ENCODE results near the gene AFDN. TPM values are rescaled to one million over a fixed set of nuclear protein-coding genes. Genes with fewer than 3 reads are reported as not detected.

Gene AFDN
- polyA plus RNA-seq, 1 of the 3 experiments (the other 2 are of a cell fraction), result 25.1 TPM

DNA sequence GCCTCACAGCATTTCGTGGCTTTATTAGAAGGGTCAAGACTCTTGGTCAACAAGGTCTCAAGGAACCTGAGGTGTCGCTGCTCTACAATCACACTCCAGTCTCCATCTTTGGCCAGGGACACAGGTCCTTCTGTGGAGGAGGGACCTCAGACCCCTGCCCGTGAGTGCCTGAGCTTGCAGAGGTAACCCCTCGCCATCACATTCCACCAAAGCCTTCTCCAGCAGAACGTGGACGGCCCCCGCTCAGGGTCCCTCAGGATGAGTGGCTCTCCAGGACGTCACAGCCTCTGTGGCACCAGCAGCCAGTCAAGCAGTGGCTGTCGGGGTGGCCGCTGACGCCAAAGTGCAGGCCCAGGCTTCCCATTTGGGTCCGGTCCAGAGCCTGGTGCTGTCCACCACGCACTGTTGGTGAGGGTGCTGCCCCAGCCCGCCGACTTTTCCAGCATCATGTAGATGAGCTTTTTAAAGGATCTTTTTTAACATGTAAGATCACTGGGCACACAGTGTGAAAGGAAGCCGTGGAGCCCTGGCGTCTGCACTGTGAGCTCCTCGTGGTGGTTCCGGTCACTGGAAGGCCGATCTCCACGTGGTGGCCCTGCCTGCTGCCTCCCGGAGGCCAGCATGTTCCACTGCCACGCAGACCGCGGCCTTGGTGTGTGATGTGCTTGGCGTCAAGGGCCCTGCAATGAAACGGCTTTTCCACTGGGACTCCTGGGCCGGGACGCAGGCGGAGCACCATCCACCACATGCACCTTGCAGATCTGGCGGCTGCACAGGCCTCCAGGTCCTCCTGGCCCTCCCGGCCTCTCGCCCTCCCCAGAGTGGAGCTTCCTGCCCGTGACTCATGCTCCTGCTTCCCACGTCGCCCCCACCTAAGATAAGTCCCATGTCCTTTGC is 162.5 kb downstream of the AFDN start:
- H3K9ac ChIP-seq, result no peak overlapping the region
- CTCF ChIA-PET, result no interaction called here
- H3K4me3 ChIP-seq (ENCODE audit: low read depth in 2 of 2, low read length in 1 of 2), result no peak overlapping the region
- no peaks in the 10 kb centered on the region for H3F3A ChIP-seq (replicated peaks; ENCODE audit: insufficient read depth)
- H3K4me2 ChIP-seq, result no peak overlapping the region
- H3K36me3 ChIP-seq (replicated peaks in 1 of 2; ENCODE audit: control insufficient read depth in 1 of 2, insufficient read depth in 2 of 2, low read length in 1 of 2), result no peaks in the 10 kb centered on the region
- no peaks in the 10 kb centered on the region; a peak in 1 of 4 replicates for H3K4me1 ChIP-seq (ENCODE audit: control insufficient read depth in 1 of 2, insufficient read depth in 2 of 2, low read depth in 1 of 2, low read length in 1 of 2)
- POLR2A ChIA-PET, result no interaction called here
- no peaks in the 10 kb centered on the region for H4K20me1 ChIP-seq (ENCODE audit: insufficient read depth)
- H3K79me2 ChIP-seq (ENCODE audit: insufficient read depth), result no peaks in the 10 kb centered on the region
- no peak for DNase-seq
- 71% methylated on average over 17 of the region's 36 CpGs for WGBS (ENCODE audit: low lambda C conversion rate)
- H3K27ac ChIP-seq (ENCODE audit: low read depth in 2 of 2, low read length in 1 of 2), result no peak overlapping the region
- no peaks in the 10 kb centered on the region for H3K9me3 ChIP-seq
- TF ChIP-seq TCF12 (IDR thresholded peaks at IDR 0.05) (no peak), YY1 (IDR thresholded peaks at IDR 0.05; ENCODE audit: low read depth) (no peak), NRF1 (IDR thresholded peaks at IDR 0.05; ENCODE audit: low read depth, low read length) (no peak), RXRA (IDR thresholded peaks at IDR 0.05; ENCODE audit: borderline replicate concordance, low read depth) (no peak), EZH2phosphoT487 (IDR thresholded peaks at IDR 0.05; ENCODE audit: borderline replicate concordance, low read depth) (no peak), FOXJ3 (CRISPR knock-in tag; IDR thresholded peaks at IDR 0.05) (no peak), SMC3 (IDR thresholded peaks at IDR 0.05; ENCODE audit: low read depth, low read length) (no peak), CHD2 (IDR thresholded peaks at IDR 0.05; ENCODE audit: low read length, partially characterized antibody) (no peak), ELF1 (IDR thresholded peaks at IDR 0.05) (no peak), GATA2 (CRISPR knock-in tag; IDR thresholded peaks at IDR 0.05) (no peak), RAD21 (IDR thresholded peaks at IDR 0.05; ENCODE audit: low read length) (no peak), EP300 (IDR thresholded peaks at IDR 0.05; ENCODE audit: borderline replicate concordance in 1 of 2, low read depth in 1 of 2, low read length in 1 of 2) (no peak), MXI1 (IDR thresholded peaks at IDR 0.05; ENCODE audit: low read depth, low read length) (no peak)
- TF ChIP-seq, protein P1, sequence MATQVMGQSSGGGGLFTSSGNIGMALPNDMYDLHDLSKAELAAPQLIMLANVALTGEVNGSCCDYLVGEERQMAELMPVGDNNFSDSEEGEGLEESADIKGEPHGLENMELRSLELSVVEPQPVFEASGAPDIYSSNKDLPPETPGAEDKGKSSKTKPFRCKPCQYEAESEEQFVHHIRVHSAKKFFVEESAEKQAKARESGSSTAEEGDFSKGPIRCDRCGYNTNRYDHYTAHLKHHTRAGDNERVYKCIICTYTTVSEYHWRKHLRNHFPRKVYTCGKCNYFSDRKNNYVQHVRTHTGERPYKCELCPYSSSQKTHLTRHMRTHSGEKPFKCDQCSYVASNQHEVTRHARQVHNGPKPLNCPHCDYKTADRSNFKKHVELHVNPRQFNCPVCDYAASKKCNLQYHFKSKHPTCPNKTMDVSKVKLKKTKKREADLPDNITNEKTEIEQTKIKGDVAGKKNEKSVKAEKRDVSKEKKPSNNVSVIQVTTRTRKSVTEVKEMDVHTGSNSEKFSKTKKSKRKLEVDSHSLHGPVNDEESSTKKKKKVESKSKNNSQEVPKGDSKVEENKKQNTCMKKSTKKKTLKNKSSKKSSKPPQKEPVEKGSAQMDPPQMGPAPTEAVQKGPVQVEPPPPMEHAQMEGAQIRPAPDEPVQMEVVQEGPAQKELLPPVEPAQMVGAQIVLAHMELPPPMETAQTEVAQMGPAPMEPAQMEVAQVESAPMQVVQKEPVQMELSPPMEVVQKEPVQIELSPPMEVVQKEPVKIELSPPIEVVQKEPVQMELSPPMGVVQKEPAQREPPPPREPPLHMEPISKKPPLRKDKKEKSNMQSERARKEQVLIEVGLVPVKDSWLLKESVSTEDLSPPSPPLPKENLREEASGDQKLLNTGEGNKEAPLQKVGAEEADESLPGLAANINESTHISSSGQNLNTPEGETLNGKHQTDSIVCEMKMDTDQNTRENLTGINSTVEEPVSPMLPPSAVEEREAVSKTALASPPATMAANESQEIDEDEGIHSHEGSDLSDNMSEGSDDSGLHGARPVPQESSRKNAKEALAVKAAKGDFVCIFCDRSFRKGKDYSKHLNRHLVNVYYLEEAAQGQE (IDR thresholded peaks at IDR 0.05; ENCODE audit: low read depth, low read length), result no peak
- TF ChIP-seq, protein P2, sequence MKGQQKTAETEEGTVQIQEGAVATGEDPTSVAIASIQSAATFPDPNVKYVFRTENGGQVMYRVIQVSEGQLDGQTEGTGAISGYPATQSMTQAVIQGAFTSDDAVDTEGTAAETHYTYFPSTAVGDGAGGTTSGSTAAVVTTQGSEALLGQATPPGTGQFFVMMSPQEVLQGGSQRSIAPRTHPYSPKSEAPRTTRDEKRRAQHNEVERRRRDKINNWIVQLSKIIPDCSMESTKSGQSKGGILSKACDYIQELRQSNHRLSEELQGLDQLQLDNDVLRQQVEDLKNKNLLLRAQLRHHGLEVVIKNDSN (IDR thresholded peaks at IDR 0.05; ENCODE audit: borderline replicate concordance, low read depth), result no peak
- TF ChIP-seq, protein P3, sequence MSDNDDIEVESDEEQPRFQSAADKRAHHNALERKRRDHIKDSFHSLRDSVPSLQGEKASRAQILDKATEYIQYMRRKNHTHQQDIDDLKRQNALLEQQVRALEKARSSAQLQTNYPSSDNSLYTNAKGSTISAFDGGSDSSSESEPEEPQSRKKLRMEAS (IDR thresholded peaks at IDR 0.05; ENCODE audit: low read depth), result no peak
- TF ChIP-seq, protein P4, sequence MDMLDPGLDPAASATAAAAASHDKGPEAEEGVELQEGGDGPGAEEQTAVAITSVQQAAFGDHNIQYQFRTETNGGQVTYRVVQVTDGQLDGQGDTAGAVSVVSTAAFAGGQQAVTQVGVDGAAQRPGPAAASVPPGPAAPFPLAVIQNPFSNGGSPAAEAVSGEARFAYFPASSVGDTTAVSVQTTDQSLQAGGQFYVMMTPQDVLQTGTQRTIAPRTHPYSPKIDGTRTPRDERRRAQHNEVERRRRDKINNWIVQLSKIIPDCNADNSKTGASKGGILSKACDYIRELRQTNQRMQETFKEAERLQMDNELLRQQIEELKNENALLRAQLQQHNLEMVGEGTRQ (IDR thresholded peaks at IDR 0.05; ENCODE audit: borderline replicate concordance, low read depth, low read length), result no peak
- TF ChIP-seq, protein P5, sequence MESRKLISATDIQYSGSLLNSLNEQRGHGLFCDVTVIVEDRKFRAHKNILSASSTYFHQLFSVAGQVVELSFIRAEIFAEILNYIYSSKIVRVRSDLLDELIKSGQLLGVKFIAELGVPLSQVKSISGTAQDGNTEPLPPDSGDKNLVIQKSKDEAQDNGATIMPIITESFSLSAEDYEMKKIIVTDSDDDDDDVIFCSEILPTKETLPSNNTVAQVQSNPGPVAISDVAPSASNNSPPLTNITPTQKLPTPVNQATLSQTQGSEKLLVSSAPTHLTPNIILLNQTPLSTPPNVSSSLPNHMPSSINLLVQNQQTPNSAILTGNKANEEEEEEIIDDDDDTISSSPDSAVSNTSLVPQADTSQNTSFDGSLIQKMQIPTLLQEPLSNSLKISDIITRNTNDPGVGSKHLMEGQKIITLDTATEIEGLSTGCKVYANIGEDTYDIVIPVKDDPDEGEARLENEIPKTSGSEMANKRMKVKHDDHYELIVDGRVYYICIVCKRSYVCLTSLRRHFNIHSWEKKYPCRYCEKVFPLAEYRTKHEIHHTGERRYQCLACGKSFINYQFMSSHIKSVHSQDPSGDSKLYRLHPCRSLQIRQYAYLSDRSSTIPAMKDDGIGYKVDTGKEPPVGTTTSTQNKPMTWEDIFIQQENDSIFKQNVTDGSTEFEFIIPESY (IDR thresholded peaks at IDR 0.05; ENCODE audit: borderline replicate concordance, low read depth), result no peak
- no peaks in the 10 kb centered on the region for H3K9me2 ChIP-seq
- H3K27me3 ChIP-seq (ENCODE audit: insufficient read depth), result no peaks in the 10 kb centered on the region
- no peak overlapping the region for H2AFZ ChIP-seq (ENCODE audit: low read depth)
